ENCODE data around the gene PNMA8A. TPM values are rescaled to one million over a fixed set of nuclear protein-coding genes. Genes with fewer than 3 reads are reported as not detected.
"Not testable (repeated sequence)": the region's sequence is repeated elsewhere in the genome, so short reads cannot be mapped to it uniquely, and the experiment has no call there.

Gene PNMA8A
- total RNA-seq = 0.53 and 3.3 TPM in 2 replicates

GRCh38 chr19:46471116-46471733, at the start of gene PNMA8A:
TSS of gene PNMA8A (minus strand) at chr19:46471563. CDS start at chr19:46471035, 528 bp downstream.
- no peak for DNase-seq (ENCODE audit: extremely low read depth, low read depth, low spot score)

DNA sequence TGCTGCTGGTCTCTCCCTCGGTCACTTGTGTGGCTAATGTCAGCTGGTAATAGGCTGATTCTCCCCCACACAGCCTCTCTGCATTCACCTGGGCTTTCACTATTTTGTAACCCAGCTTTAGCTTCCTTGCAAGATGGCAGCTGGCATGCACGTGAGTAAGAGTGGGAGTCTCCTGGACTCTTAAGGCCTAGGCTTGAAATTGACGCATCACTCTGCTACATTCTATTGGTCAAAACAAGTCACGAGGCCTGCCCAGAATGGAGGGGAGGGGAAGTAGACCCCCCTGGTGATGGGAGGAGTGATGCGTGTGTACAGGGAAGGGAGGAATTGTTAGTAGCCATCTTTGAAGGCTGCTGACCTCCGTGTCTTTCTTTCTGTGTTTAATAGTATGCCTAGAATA, 49.3 kb upstream of the PNMA8A start:
- DNase-seq (ENCODE audit: extremely low read depth, low read depth, low spot score) = no peak

DNA sequence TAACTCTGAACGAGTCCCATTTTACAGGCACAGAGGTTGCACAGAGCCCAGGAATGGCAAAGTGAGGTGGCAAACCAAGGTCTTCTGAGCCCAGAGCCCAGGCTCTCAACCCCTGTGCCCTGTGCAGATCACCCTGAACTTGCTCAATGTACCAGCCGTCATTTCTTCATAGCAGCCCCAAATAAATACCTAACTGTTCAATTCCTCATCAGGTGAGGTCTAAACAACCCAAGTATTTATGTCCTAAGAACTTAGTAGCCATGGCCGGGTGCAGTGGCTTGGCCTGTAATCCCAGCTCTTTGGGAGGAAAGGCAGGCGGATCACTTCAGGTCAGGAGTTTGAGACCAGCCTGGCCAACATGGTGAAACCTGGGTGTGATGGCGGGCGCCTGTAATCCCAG, 46.1 kb upstream of the PNMA8A start:
- DNase-seq (ENCODE audit: extremely low read depth, low read depth, low spot score) = no peak

DNA sequence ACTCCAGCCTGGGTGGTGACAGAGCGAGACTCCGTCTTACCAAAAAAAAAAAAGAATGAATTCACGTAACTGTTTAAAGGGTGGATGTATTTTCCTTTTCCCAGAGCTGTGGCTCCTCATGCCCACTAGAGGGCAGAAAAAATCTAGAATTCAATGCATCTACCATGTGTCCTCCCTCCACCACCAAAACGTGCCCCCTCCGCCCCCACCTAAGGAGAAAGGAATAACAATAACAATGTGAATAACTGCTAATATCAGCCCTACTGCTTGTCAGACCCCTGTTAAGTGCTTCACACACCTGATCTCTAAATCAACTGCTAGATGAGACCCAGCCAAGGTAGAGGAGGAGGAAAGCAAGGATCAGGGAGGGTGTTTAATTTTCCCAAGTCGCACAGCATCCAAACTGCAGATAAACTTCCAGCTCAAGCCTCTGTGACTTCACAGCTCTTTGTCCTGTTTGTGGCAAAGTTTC, 44.6 kb upstream of the PNMA8A start:
- no peak for DNase-seq (ENCODE audit: extremely low read depth, low read depth, low spot score)

DNA sequence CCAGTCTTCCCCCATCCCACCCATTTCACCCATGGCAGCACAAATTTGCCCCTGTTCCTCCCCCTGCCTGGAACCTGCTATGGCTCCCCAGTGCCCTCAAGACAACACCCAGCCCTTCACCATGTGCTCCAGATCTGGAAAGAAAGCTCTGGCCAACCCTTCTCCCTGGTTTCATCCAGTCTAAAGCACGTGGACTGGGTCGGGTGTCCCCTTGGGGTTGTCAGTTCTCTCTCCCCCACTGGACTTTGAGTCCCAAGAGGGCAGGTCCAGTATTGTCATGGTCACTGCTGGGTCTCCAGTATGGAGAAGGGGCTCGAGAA, 43.9 kb upstream of the PNMA8A start:
- no peak for DNase-seq (ENCODE audit: extremely low read depth, low read depth, low spot score)

GRCh38 chr19:46514589-46515289, 43.4 kb upstream of the PNMA8A start:
- no peak for DNase-seq (ENCODE audit: extremely low read depth, low read depth, low spot score)

- no peak for DNase-seq (ENCODE audit: extremely low read depth, low read depth, low spot score)
Measured at GRCh38 chr19:46513461-46514236, 42.3 kb upstream of the PNMA8A start.

DNA sequence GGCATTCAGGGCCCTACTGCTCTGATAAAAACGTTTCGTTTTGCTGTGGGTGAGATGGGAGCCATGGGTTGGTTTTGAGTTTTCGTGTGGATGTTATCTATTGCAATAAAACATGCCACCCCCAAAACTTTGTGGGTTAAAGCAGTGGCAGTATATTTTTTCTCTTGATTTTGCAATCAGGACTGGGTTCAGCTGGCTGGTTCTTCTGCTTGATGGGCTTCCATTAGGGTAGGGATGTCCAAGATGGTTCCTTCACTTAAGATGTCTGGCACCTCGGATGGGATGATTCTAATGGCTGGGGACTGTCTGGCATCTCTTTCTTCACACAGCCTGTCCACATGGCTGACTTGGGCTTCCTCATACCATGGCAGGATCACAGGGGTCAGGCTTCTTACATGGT, 39.9 kb upstream of the PNMA8A start:
- DNase-seq (ENCODE audit: extremely low read depth, low read depth, low spot score) = no peak

GRCh38 chr19:46508206-46508605, 36.8 kb upstream of the PNMA8A start:
- DNase-seq (ENCODE audit: extremely low read depth, low read depth, low spot score) = no peak

GRCh38 chr19:46503848-46504453, 32.6 kb upstream of the PNMA8A start:
- no peak for DNase-seq (ENCODE audit: extremely low read depth, low read depth, low spot score)

DNA sequence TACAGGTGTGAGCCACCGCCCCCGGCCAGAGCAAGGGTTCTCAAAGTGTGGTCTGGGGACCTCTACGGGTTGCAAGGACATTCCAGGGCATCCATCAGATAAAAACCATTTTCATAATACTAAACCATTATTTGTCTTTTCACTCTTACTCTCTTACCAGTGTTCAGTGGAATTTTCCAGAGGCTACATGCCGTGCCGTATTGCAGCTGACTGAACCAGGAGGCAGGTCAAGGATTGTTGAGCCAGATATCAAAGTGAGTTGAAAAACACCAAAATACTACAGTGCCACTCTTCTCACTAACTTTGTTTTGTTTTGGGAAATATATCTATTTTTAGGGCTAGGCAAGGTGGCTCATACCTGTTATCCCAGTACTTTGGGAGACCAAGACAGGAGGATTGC, 31.5 kb upstream of the PNMA8A start:
- no peak for DNase-seq (ENCODE audit: extremely low read depth, low read depth, low spot score)

DNA sequence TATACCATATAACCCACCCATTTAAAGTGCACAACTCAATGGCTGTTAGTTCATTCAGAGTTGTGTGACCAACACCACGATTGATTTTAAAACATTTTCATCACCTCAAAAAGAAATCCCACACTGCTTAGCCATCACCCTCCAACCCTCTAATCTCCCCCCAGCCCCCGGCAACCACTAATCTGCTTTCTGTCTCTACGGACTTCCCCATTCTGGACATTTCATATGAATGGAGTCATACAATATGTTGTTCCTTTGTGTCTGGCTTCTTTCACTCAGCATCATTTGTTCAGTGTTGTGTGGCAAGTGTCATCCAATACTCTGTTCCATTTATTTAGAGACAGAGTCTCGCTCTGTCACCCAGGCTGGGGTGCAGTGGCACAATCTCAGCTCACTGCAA, 28.3 kb upstream of the PNMA8A start:
- DNase-seq (ENCODE audit: extremely low read depth, low read depth, low spot score) = no peak

DNA sequence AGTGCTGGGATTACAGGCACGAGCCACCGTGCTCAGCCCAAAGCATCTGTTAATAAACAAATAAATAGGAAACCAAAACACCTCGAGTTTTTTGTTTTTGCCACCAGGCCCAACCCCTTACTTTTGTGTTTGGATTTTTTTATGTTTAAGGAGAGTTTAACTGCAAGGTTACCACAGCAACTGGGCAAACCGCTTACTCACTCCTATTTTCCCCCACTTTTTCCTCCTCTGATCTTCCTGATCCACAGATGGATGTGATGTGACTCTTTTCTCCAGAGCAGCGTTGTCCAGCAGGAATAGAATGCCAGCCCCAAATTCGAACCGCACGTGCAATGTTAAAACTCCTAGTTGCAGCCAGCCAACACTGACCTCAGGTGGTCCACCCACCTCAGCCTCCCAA, 26.4 kb upstream of the PNMA8A start:
- no peak for DNase-seq (ENCODE audit: extremely low read depth, low read depth, low spot score)

DNA sequence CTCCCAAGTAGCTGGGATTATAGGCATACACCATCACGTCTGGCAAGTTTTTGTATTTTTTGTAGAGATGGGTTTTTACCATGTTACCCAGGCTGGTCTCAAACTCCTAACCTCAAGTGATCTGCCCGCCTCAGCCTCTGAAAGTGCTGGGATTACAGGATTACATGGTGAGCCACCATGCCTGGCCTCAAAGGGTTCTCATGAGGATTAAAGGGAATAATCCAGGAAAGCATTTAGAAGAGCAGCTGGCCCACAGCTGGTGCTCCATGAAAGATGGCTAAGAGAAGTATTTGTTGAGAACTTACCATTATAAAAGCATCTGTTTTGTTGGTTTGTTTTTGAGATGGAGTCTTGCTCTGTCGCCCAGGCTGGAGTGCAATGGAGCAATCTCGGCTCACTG, 25.5 kb upstream of the PNMA8A start:
- not testable (repeated sequence) for DNase-seq (ENCODE audit: extremely low read depth, low read depth, low spot score)

DNA sequence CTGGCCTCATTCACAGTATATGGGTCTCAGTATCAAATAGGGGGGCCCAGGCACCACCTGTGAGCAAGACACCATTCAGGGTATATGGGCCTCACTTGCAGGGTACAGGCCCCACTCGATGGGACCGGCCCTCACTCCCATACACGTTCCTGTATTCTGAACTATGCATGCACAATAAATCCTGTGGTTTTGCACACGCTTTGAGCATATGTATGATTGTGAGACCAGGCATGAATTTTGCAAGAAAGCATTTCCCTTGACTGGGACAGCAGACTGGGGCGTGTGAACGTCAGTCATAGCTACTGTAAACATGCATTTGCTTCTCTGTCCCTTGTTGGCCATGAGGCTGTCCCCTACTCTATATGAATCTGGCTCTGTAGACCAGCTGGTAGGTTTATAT, 24.9 kb upstream of the PNMA8A start:
- no peak for DNase-seq (ENCODE audit: extremely low read depth, low read depth, low spot score)

DNA sequence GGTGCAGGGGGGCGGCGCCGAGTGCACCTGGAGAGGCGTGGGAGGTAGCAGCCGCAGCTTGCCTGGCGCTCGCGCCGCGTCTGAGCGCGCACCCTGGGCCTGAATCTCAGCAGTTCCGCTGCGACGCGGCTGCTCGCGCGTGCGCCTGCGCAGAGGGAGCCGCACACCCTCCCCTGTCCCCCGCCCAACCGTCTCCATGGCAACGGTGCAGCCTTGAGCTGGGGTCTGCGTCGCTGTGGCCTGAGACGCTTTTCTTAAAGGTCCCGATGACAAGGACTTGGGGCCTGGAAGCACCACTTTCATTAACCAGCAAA, 24.4 kb upstream of the PNMA8A start, which contains the start of gene PNMA8B:
TSS of gene PNMA8B (minus strand) at position 82 of the 314 bp plus-strand sequence. CDS start 402 bp downstream, outside the sequence.
- DNase-seq (ENCODE audit: extremely low read depth, low read depth, low spot score) = no peak

GRCh38 chr19:46494941-46495785, 23.8 kb upstream of the PNMA8A start:
- no peak for DNase-seq (ENCODE audit: extremely low read depth, low read depth, low spot score)

DNA sequence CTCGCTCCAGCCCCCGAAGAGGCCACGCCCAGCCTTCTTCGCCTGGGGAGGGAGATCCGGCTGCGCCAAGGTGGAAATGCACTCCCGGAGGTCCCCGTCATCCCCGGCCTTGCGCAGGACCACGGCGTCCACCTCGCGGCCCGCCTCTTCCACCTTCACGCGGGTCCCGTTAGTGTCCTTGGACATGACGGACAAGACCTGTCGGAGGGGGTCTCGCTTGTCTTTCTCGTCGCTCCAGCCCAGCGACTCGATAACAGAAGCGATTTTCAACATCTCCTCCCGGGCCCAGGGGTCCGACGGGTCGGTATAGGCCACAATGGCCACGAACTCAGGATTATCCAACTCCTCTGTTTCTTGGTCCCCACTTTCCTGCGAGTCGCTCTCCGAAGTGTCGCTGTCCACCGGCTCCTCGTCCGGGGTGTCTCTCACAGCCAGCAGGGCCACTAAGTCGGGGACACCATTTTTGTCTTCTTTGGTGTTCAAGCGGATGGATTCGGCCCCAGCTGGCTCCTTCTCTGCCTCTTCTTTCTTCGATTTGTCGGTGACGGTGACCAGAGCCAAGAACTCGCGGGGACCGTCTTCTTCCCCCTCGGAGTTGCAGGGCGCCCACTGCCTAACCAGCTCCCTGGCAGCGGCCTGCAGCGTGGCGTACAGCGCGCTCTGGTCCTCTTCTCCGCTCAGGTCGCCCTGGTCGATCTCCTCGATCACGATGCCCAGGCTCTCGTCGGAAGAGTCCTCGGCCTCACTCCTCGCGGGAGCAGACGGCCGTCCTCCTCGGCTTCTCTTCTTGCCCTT, 23.0 kb upstream of the PNMA8A start:
- DNase-seq (ENCODE audit: extremely low read depth, low read depth, low spot score) = no peak

DNA sequence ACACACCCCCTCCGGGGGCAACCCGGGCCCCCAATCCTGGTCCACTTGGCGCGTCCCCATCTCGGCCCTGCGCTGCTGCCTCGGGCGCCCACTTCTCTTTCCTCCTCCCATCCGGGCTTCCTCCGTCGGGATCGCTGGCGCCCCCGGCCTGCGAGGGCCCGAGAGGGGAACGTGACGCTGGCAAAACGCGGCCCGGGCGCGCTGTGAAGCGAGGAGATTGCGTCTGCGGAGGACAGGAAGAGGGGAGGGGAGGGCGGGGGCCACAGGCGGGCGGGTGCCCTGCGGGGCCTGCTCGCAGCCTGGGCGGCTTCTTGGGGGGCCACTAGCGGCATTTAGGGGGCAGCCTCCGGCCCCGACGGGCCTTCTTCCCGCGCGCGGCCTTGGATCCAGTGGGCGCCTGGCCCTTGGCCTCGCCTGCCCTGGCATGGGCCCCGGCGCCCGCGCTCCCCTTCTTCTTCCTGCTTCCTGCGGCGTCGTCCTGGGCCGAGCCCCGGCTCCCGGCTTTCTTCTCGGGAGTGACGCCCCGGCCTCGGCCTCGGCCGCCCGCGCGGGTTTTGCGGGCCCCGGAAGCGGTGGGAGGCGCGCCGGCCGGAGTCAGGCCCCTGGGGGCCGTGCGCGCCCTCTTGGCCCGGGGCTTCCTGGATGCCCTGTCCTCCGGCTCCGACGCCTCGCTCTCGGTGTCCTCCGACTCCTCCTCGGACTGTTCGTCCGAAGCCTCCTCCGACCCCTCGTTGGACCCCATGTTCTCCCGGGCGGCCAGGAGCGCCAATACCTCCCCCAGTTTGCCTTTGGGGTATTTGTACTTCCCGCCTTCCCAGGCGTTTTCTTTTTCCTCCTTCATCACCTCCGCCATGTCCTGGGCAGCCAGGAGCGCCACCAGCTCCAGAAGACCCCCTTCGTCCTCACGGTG, 22.1 kb upstream of the PNMA8A start:
- DNase-seq (ENCODE audit: extremely low read depth, low read depth, low spot score) = no peak

Data from glomerular endothelial cell (primary cell).